ENCODE results near the gene ACKR3.

The ACKR3 gene

DNA sequence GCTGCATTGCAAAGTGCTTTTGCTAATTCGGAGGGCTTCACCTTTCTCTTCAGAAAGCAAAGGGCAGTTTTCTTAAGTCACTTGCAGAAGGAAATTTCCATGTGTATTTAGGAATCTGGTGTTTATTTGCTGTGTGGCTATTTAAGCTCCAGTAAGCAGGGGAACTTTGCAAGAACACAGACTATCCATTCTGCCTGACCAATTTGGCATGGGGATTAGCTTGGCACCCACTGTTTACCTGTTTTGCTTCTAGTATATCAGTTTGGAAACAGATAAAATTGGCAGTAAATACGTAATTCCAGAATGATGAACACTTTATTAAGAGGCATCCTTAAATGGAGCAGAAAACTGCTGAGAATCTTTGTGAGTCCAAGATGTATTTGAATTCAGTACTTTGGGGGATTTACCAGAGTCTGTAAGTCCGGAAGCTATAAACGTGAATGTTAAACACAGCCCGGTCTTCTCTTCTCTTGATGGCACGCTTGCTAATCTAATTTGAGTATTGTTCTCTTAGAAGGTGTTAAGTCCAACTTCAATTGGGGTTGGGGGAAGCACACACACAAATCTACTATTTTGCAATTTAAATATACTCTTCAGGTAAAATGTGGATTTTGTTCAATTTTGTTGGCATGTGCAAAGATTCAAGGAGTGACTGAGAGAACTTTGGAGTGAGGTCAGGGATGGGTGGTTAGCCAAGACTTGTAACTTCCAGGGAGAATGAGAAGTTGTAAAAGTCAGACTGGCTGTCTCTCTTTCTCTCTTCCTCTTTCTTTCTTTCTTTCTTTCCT, 650 bp downstream of the ACKR3 start:
- no peak for DNase-seq

DNA sequence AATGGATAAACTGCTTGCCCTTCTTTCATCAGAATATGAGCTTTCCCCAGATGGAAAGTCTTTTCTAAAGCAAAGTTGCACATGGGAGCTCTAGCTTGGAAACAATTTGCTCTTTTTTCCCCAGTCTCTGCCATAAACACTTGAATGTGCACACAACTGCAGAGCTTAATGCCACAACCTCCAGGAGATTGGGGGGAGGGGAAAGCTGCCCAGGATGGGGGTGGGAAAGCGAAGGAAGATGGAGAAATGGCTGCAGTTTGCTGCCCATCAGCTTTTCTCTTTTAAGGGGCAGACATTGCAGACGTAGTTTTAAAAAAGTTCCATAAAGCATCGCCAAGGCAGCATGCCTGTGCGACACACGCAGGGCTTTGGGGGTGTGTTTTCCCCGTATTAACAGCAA, 1.5 kb downstream of the ACKR3 start:
- no peak for DNase-seq

DNA sequence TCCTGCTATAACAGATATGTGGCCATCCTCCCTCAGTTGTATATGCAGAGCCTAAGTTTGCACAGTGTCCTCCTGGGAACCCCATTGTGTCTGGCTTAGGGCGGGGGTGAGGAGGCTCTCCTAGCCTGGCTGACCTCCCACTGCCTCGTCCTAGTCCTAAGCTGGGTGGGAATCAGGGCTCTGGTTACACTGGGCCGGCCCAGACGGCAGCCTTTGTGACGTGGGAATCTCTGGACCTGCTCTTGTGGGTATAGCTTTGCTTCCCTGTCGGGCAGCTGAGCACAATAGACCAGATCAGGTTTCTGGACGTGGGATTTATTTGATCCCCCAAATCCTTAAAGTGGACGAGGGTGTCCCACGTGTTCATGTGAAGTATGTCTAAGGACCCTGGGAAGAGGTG, 2.9 kb downstream of the ACKR3 start:
- DNase-seq: no peak

DNA sequence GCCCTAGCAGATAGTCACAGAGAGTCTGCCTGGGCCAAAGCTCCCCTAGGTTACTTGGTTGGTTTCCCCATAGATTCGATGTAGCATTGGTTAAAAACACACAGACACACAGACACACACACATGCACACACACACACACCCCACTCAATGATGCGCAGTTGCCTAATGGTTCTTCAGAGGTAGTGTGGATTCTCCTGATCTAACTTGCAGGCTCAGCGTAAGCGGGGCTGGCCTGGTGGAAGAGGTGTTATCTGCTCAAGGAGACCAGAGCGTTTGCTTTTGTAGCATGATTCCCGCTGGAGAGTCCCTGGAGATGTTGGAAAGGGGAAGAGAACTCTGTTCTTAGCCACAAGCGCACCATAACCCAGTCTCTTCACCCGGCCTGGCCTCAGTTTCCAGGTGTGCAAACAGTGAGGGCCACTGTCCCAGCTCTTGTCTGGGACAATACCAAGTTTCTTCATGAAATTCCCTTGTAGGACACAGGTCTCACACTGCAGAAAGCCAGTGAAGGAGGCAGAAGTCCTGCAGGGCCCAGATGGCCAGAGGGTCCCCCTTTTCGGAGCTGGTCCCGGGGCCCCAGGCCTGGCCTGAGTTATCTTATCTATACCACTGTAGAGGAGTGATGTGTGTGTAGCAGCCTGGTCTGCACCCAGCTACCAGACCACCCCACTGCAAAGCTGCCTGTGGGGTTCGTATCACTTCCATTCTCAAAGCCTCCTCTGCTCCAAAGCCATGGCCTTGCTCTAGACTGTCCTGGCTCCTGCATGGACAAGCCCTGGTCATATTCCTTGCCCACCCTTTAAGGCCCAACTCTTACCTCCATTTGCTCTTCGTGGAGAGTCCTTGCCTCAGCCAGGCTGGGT, 3.7 kb downstream of the ACKR3 start:
- DNase-seq: no peak

DNA sequence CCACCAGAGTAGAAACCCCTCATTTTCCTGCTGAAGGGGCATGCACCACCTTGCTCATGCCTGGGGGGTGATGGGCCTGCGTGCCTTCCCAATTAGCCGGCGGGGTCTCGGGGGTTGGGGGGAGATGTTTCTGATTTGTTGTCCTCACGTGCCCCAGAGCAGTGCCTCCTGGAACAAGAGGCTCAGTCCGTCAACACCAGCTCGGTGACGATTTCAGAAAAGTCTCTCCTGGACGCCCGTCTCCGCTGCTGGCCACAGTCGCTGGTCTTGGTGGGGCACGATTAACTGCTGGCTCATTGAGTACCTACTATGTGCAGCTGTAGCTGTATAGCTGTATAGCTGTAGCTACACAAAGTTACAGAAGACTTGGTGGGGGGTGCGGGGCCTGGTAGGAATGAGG, 4.4 kb downstream of the ACKR3 start:
- DNase-seq: no peak

DNA sequence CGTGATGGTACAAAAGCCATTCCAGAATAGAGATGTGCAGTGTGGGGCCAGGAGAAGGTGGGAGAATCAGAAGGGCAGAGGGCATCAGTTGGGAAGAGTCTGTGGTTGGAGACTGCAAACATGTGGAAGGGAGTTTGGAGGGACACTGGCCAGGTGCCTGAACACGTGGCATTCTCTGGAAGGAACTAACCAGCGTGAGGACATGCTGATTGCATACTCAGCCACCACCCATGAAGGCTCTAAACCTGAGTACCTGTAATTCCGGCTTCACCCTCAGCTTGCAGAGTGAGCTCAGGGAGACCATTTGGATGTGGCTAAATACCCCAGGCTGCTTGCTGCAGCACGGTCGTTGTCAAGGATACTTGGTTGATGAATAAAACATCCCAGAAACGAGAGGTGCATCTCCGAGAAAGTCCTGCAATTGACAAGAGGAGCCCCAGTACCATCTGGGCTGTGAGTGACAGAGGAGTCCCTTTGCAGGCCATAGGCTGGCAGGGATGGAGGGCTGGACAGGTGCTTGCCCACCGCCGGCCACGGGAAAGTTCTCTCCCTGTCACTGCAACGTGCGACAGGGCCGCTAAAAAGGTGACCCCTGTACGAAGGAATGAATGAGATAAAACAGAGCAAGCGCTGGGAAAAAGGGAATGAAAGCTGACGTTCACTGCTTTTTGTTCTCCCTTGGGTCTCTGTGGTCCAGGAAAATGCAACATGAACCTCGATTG, 5.0 kb downstream of the ACKR3 start:
- DNase-seq: no peak

DNA sequence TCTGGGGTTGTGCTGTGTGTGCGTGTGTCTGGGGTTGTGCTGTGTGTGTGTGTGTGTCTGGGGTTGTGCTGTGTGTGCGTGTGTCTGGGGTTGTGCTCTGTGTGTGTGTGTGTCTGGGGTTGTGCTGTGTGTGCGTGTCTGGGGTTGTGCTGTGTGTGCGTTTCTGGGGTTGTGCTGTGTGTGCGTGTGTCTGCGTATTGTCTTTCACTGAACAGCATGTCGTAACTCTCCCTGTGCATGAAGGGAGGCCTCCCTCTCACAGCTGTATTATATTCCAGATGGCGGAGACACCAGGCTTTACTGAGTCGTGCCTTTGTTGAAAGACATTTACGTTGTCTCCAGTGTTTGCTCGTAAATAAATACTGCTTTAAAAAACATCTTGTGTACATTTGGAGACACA, 5.9 kb downstream of the ACKR3 start:
- DNase-seq: no peak

DNA sequence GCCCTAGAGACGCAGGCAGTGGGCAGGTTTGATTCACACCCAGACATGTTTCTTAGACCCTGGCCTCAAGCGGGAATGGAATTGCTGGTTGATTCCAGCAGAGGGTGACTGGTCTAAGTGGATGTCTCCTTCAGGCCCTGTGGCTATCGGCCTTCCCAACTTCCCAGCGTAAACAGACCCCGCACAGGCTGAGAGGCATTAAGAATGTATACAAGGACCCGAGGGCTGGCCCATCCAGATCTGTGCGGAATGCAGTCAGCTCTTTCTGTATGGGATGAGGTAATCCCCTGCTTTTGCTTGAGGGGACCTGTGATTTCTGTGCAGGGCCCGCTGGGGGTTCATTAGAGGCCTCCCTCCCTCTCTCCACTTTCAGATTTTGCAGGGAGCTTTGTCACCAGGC, 6.5 kb downstream of the ACKR3 start:
- DNase-seq: no peak

DNA sequence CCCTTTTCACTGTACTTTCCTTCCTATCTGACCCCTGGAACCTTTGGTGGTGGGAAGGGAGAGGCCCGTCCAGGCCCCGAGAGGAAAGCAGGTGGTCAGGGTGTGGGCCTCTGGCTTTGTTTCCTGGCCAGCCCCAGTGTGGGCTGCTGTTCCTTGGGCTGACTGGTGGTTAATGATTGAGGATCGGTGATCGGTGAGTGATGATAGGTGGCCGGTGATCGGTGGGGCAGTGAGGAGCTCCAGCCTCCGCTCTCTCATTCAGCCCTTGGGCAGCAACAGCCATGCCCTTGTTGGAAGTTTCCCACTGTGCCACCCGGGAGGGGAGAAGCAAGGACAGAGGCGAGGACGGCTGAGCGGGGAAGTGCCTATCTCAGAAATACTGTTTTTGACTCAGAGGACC, 7.3 kb downstream of the ACKR3 start:
- DNase-seq: no peak

DNA sequence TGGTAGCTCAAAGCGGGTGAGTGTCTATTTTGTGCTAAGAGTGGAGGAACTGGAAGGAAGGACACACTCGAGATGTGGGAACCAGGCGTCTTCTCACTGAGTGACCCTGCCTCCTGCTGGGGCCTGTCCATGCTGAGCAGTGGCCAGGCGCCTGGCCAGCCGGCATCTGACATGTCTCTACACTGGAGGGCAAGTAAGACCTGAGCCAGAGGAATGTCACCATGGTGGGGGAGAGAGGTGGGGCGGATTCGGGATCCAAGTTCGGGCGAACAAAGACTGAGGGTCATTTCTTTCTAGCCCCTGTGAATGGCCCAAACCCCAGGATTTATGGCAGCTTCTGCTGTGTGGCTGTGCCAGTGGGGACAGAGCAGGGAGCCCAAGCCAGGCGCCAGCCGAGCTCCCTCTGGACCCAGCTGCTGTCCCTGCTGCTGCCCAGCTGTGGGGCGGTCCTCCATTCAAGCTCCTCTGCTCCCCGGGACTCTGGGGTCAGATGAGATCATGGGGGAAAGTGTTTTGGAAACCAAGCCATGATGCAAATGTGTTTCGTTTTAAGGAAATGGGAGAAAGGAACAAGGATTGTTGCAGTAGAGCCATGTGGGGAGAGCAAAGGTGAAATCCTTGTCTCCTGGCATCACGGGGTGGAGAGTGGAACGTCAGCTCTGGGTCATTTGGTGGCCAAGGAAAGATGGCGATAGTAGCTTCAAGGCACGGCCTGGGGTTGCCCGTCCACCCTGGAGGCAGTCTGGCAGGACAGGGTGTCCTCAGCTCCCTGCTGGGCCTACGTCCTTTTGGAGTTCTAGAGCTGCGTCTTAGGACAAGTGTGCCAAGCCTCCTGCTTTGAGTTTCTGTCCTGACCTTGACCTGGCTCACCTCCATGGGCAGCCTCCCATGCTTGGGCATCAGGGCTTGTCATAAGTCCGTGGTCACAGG, 8.1 kb downstream of the ACKR3 start:
- no peak for DNase-seq

DNA sequence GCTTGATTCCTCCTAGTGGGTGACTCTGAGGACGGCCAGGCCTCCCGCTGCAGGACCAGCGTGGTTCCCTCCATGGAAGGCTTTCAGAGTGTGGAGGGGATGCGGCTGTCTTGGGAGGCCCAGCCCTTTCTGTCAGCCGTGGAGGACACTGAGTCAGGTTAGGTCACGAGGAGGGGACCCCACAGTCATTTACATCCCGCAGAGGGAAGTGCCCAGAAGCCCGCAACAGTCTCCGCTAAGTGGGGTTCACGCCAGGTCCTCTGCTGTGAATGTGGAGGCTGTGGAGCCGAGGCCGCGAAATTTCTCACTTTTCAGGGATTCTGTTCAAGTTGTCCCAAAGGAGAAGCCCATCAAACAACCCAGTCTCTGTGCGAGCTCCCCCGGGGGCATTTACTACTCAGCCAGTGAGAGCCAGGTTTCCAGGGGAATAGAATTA, 8.8 kb downstream of the ACKR3 start:
- DNase-seq: no peak

DNA sequence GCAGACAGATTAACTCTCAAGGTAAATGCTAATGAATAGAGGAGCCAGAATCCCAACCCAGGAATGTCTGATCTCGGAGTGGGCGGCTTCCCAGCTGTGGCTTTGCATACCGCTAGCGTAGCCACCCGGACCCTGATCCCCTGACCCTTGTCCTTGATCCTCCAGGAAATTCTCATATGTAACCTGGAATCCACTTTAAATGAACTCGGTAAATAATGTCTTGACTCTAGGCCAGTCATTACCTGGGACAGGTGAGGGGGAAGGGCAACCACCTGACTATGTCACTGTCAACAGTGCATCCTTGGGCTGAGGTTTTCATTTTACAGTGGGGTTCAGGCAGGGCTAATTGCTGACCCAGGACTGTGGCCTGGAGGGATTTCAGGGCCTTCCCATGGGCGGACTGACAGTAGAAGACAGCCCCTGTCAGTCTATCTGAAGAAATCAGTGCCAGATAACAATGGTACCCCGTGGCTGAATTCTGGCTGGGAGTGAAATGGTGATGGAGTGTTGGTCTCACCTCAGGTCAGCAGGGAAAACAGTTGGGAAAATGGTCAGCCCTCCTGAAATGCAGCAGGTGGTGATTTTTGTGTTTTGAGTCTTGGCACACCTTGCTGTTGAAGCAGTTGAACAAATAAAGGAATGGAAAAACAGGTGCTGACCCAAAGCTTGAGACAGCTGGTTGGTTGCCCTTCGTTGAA, 9.6 kb downstream of the ACKR3 start:
- no peak for DNase-seq

DNA sequence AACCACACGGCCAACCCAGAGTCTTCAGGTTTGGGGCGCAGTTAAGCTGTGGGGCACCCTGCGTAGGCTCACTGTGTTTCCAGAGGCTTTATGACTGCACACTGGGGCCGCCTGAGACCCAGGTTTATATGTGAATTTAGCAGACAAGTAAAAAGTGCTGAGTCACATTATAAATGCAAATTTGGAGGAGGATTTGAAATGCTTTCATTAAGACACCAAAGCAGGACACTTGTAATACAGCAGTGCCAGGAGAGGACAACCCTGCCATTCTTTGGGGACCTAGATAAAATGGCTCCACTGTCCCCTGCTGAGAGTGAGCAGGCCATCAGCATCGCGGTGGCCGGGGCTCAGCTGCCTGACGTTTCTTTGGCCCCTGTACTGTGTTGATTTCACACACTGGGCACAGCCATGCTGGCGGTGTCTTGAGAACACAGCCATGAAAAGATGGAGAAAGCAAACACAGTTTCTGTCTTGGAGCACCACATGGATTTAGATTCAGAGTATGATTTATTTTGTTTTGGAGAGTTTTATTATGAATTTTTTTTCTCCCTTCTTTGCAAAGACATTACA, 10.2 kb downstream of the ACKR3 start:
- no peak for DNase-seq

DNA sequence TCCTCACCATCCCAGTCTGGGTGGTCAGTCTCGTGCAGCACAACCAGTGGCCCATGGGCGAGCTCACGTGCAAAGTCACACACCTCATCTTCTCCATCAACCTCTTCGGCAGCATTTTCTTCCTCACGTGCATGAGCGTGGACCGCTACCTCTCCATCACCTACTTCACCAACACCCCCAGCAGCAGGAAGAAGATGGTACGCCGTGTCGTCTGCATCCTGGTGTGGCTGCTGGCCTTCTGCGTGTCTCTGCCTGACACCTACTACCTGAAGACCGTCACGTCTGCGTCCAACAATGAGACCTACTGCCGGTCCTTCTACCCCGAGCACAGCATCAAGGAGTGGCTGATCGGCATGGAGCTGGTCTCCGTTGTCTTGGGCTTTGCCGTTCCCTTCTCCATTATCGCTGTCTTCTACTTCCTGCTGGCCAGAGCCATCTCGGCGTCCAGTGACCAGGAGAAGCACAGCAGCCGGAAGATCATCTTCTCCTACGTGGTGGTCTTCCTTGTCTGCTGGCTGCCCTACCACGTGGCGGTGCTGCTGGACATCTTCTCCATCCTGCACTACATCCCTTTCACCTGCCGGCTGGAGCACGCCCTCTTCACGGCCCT, 11.2 kb downstream of the ACKR3 start:
- DNase-seq: no peak

DNA sequence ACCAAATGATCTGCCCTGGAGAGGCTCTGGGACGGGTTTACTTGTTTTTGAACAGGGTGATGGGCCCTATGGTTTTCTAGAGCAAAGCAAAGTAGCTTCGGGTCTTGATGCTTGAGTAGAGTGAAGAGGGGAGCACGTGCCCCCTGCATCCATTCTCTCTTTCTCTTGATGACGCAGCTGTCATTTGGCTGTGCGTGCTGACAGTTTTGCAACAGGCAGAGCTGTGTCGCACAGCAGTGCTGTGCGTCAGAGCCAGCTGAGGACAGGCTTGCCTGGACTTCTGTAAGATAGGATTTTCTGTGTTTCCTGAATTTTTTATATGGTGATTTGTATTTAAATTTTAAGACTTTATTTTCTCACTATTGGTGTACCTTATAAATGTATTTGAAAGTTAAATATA, 11.9 kb downstream of the ACKR3 start:
- no peak for DNase-seq

DNA sequence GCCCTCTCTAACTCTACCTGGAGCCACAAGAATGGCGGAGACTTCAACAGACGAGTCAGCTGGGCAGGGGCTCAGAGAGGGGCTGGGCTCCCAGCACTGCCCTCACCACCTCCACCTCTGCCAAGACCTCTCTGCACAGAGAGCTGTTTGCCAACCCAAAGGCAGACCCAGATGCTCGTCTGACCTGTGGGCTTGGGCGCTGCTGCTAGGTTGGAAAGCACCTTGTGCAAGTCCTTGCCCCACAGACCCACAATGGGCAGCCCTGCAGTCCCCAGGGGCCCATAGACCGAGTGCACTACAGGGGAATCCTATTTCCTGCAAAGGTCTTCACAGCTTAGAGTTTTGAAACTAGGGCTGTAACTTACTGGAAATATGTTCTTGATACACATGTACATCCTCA, 13.3 kb downstream of the ACKR3 start:
- no peak for DNase-seq

DNA sequence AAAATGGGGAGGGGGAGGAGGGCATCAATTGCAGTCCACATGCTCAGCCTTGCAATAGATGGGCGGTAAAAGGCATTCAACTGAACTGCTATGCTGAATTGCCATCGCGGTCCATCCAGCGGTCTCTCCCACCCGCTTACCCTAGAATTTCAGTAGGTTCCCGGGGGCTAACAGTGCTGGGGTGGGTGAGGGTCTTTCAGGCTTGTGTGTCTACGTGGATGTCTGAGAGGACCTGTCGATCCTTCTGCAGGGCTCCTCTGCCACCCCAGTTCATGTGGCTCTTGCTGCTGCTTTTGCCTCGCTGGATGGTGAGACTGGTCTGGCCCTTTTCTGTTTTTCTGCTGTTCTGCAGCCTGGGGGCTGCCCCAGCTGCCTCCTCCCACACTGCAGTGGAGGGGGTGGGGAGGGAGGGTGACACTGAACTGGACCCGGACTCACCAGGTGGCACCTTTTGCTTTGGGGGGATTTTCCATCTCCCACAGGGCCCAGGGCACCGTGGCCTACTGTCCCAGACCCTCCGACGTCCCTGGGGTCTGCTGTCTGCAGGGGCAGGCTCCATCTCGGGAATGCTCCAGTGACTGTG, 14.1 kb downstream of the ACKR3 start:
- DNase-seq: no peak

DNA sequence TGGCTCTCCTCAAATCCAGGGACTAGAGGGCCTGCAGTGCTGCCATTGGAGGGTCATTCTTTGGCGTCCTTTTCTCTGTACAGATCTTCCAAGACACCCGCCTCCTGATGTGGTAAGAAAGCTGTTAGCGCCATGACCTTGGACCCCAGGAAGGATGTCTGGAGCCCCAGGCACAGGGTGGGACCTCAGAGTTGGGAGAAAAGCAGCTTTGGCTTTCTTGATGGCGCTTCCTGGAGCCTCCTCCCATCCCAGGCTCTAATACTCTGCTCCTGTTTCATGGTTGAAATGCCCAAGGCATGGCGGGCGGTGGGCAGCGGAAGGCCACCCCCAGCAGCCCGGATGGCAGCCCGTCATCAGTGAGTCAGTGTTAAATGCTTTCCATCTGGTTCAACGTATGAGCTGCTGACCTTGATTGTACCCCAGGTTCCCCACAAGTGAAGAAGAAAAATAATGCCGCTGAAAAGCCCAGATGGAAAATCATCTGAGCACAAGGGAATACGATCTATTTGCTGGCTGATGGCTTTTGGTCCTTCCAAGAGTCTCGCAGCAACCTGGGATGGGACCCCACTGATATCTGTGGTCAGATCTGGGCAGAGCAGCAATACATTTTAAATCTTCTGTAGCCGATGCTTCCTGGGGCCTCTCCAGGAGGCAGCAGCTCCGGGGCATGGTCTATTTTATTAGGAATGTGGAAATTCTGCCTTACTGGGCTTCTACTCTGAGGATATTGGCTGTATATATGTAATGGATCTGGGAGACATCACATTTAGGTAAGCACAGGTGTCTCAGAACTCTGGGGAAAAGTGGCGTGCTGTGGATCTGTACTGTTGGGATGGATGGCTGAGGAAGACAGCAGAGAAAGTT, 15.1 kb downstream of the ACKR3 start:
- DNase-seq: no peak

DNA sequence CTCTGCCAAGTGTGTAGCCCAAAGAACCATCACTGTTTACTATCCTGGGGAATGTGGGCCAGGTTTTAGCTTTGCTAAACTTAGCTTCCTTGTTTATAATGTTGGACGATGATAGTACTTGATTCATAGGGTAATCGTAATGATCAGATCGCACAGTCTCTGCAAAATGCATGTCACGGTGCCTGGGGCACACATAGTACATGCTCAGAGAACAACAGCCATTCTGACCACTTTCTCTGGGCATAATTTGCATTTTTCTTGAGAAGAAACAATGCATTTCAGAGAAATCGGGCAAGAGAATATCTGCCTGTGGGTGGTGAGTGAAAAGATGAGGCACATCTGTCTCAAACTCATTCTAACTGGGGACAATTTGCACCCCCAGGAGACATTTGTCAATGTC, 16.3 kb downstream of the ACKR3 start:
- DNase-seq: no peak

All from inflammatory macrophage (primary cell).